HCT116 (cell line): Measurements from ENCODE around the gene FBXO34. TPM values are rescaled to one million over a fixed set of nuclear protein-coding genes. Genes with fewer than 3 reads are reported as not detected.

Experiments used
- ATAC-seq: fragments of 200-7000 bp; cut with Tn5 transposase; 2 replicates; pipeline ENCODE4 v1.9.1; 2020; ENCODE audit warnings: mild to moderate bottlenecking, moderate library complexity
- BruUV-seq: library from RNA; stranded (reverse); fragments of 400-500 nt; replicated peaks from 2 replicates; lab custom pipeline; 2021; lab: Mats Ljungman, UMichigan
- CTCF ChIA-PET: fragments of 300-600 bp; sonication (Branson Sonifier 250); formaldehyde crosslinking; loops from one replicate; lab custom pipeline; 2021; ENCODE audit warnings: antibody characterized with exemption; lab: Charles Lee
- POLR2A ChIA-PET: fragments of 300-600, 350-600 bp; sonication (Branson Sonifier 250); formaldehyde crosslinking; loops from one replicate; lab custom pipeline; 2021; ENCODE audit warnings: antibody characterized with exemption; lab: Charles Lee
- RAD21 ChIA-PET, 2 experiments: fragments of 300-600 bp; sonication (Branson Sonifier 250); formaldehyde crosslinking; loops; one replicate each; lab custom pipeline; 2023; ENCODE audit warnings: low total read pairs in 2 of 2; ENCODE audit not compliant: uncharacterized antibody in 2 of 2, unreplicated experiment in 2 of 2, low non-redundant PET in 1 of 2; lab: Charles Lee
- DNase-seq: peaks from one replicate; pipeline ENCODE4 v3.0.0-alpha.2; 2010; ENCODE audit warnings: low read depth, low spot score
- H2AFZ ChIP-seq: fragments of 200-600 bp; shearing (Covaris generic), sonication (generic); 2 replicates; pipeline ENCODE4 v1.6.1; 2017; ENCODE audit warnings: low read depth, mixed run types, mixed read lengths, antibody characterized with exemption, low read length; ENCODE audit not compliant: poor library complexity, severe bottlenecking
- H3K27ac ChIP-seq: 2 replicates; pipeline ENCODE4 v1.5.1; 2012; ENCODE audit warnings: low read depth, low read length
- H3K27me3 ChIP-seq: fragments of 200-600 bp; sonication (generic); 2 replicates; pipeline ENCODE4 v1.6.1; 2016; ENCODE audit warnings: mixed run types, low read length, mixed read lengths; ENCODE audit not compliant: insufficient read depth
- H3K36me3 ChIP-seq, 2 experiments: fragments of 200-500 bp in 1 of 2; fragments of 200-600 bp in 1 of 2; sonication (Bioruptor generic) in 1 of 2; sonication (generic) in 1 of 2; 2 replicates each; pipeline versions ENCODE4 v1.5.1 to v1.6.1; 2014 to 2016; ENCODE audit warnings: low read length in 2 of 2, inconsistent platforms in 1 of 2, mixed read lengths in 1 of 2, mixed run types in 1 of 2; ENCODE audit not compliant: insufficient read depth in 2 of 2, control insufficient read depth in 1 of 2
- H3K4me1 ChIP-seq, 2 experiments: fragments of 200-600 bp in 1 of 2; sonication (generic) in 1 of 2; 2 replicates each; pipeline versions ENCODE4 v1.5.1 to v1.6.1; 2012 to 2017; ENCODE audit warnings: low read length in 2 of 2, inconsistent platforms in 1 of 2, mild to moderate bottlenecking in 1 of 2, mixed read lengths in 1 of 2, mixed run types in 1 of 2, moderate library complexity in 1 of 2; ENCODE audit not compliant: insufficient read depth in 2 of 2, control insufficient read depth in 1 of 2
- H3K4me2 ChIP-seq: fragments of 200-600 bp; sonication (generic); 2 replicates; pipeline ENCODE4 v1.6.1; 2017; ENCODE audit warnings: mixed run types, low read length, mixed read lengths
- H3K4me3 ChIP-seq, 2 experiments: fragments of 200-600 bp in 1 of 2; sonication (generic) in 1 of 2; replicated peaks in 1 of 2; 2 replicates each; pipeline ENCODE4 v1.5.1; 2011 to 2016; ENCODE audit warnings: low read length in 2 of 2, control low read depth in 1 of 2, low read depth in 1 of 2, mild to moderate bottlenecking in 1 of 2, mixed read lengths in 1 of 2, mixed run types in 1 of 2
- H3K79me2 ChIP-seq: fragments of 200-600 bp; sonication (generic); 2 replicates; pipeline ENCODE4 v1.6.1; 2017; ENCODE audit warnings: mild to moderate bottlenecking, mixed run types, low read length, moderate library complexity, mixed read lengths; ENCODE audit not compliant: insufficient read depth
- H3K9ac ChIP-seq: fragments of 200-600 bp; sonication (generic); 2 replicates; pipeline ENCODE4 v1.6.1; 2016; ENCODE audit warnings: low read length, mixed read lengths
- H3K9me2 ChIP-seq: fragments of 200-600 bp; sonication (generic), shearing (Covaris generic); 2 replicates; pipeline ENCODE4 v1.6.1; 2017; ENCODE audit warnings: mixed run types, mild to moderate bottlenecking, moderate library complexity; ENCODE audit not compliant: insufficient read depth
- H3K9me3 ChIP-seq, 2 experiments: fragments of 200-500 bp in 1 of 2; fragments of 200-600 bp in 1 of 2; sonication (Bioruptor generic) in 1 of 2; sonication (generic) in 1 of 2; 2 replicates each; pipeline ENCODE4 v1.6.1; 2014 to 2017; ENCODE audit warnings: low read length in 2 of 2, mixed read lengths in 2 of 2, inconsistent platforms in 1 of 2, low read depth in 1 of 2, mild to moderate bottlenecking in 1 of 2, mixed run types in 1 of 2, moderate library complexity in 1 of 2; ENCODE audit not compliant: control insufficient read depth in 1 of 2, insufficient read depth in 1 of 2
- H4K20me1 ChIP-seq: fragments of 200-600 bp; sonication (generic), shearing (Covaris generic); 2 replicates; pipeline ENCODE4 v1.6.1; 2017; ENCODE audit warnings: mixed run types, mild to moderate bottlenecking, moderate library complexity; ENCODE audit not compliant: insufficient read depth
- CBX3 ChIP-seq: IDR thresholded peaks from 2 replicates; pipeline ENCODE4 v1.6.1; 2012; ENCODE audit warnings: low read depth
- CEBPB ChIP-seq: IDR thresholded peaks from 2 replicates; pipeline ENCODE4 v1.6.1; 2012; ENCODE audit warnings: low read depth
- EGR1 ChIP-seq: IDR thresholded peaks from 2 replicates; pipeline ENCODE4 v1.6.1; 2012; ENCODE audit warnings: low read depth
- EZH2phosphoT487 ChIP-seq: fragments of 200-600 bp; IDR thresholded peaks from 2 replicates; pipeline ENCODE4 v1.6.1; 2018; ENCODE audit warnings: antibody characterized with exemption, borderline replicate concordance
- POLR2A ChIP-seq: IDR thresholded peaks from 2 replicates; pipeline ENCODE4 v1.7.0; 2011; ENCODE audit warnings: borderline replicate concordance; ENCODE audit not compliant: insufficient read depth, insufficient read length; ENCODE audit errors: extremely low read depth
- POLR2AphosphoS5 ChIP-seq: IDR thresholded peaks from 2 replicates; pipeline ENCODE4 v1.6.1; 2011; ENCODE audit warnings: mild to moderate bottlenecking, low read depth, low read length, moderate library complexity
- RAD21 ChIP-seq: IDR thresholded peaks from 2 replicates; pipeline ENCODE4 v1.6.1; 2012; ENCODE audit warnings: low read depth, mild to moderate bottlenecking
- SIN3A ChIP-seq: IDR thresholded peaks from 2 replicates; pipeline ENCODE4 v1.6.1; 2012; ENCODE audit warnings: low read depth
- SP1 ChIP-seq: IDR thresholded peaks from 2 replicates; pipeline ENCODE4 v1.6.1; 2012; ENCODE audit warnings: low read depth
- YY1 ChIP-seq: IDR thresholded peaks from 2 replicates; pipeline ENCODE4 v1.6.1; 2011; ENCODE audit warnings: low read length, low read depth, moderate library complexity, mild to moderate bottlenecking; ENCODE audit not compliant: insufficient replicate concordance; ENCODE audit errors: extremely low read depth
- ZNF274 ChIP-seq: fragments of 200-500 bp; sonication (Bioruptor generic); IDR thresholded peaks from 2 replicates; pipeline ENCODE4 v1.6.1; 2014; ENCODE audit warnings: mild to moderate bottlenecking, low read depth, low read length, inconsistent platforms
- intact Hi-C: fragments of 100-400 bp; cut with micrococcal nuclease; formaldehyde crosslinking; loops from 2 replicates; pipeline ENCODE4 v1.10.0; 2022
- total RNA-seq: library from RNA; stranded (reverse); gene quantifications from one replicate; pipeline ENCODE4 v1.2.1, GENCODE V29; 2021; ENCODE audit not compliant: unreplicated experiment
- TF ChIP-seq, protein P1 (sequence below): IDR thresholded peaks from 2 replicates; pipeline ENCODE4 v1.6.1; 2012; ENCODE audit warnings: low read depth
- TF ChIP-seq, protein P2 (sequence below): IDR thresholded peaks from 2 replicates; pipeline ENCODE4 v1.6.1; 2011; ENCODE audit warnings: mild to moderate bottlenecking, low read length, moderate library complexity; ENCODE audit not compliant: insufficient replicate concordance; ENCODE audit errors: extremely low read depth

Gene FBXO34
- total RNA-seq, 1 experiment from 2014 or later = 26.9 TPM

DNA sequence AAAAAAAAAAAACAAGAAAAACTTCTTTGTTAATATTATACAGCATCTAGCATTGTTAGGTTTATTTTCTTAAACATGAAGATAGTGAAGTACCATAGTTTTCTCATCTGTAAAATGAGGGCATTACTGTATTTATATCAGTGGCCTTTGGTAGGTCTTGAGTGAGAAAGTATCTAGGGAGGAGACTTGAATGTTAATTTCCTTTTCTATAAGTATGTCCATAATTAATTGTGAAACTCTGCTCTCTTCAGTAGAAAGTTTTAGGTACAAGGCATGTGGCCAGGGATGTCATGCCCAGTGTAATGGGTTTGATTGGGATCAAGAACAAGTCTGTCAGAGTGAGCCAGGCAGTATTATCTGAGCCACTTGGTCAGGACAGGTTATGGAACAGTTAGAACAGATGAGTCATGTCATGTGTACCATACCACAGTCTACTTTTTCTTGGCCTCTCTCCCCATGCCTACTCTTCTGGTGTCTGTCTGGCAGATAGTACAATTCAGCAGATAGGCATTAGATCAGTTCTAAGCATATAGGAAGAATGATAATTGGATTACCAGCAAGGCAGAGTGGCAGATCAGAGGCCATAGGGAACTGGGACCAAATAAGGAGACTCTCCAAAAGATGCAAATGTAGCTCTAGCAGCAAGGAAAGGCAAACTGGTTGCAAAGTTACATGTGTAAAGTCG is 30.4 kb downstream of the FBXO34 start:
- Histone ChIP-seq H3K4me3 (no peak overlapping the region), H3K79me2 (peaks cover 90% of the 10 kb centered on the region), H3K27ac (no peak overlapping the region), H3K36me3 (no peaks in the 10 kb centered on the region), H3K9me2 (no peaks in the 10 kb centered on the region), H3K4me1 (peaks cover 13 to 23% of the 10 kb centered on the region in 2 experiments; a peak in 3 of 4 replicates), H3K9me3 (no peaks in the 10 kb centered on the region), H3K27me3 (no peaks in the 10 kb centered on the region), H2AFZ (no peak overlapping the region), H3K9ac (no peak overlapping the region), H4K20me1 (peaks cover 5% of the 10 kb centered on the region; the same call in 1 of the 2 replicates), H3K4me2 (no peak overlapping the region)
- ChIA-PET RAD21 (no interaction called here), CTCF (no interaction called here), POLR2A (no interaction called here)
- intact Hi-C loops = no loop called here
- peak; percentile 46; the same call in 1 of the 2 replicates for ATAC-seq
- no TSS peak for BruUV-seq
- no peak for DNase-seq
- TF ChIP-seq POLR2AphosphoS5 = no peak
- no peak for TF ChIP-seq ZNF274
- no peak for TF ChIP-seq YY1
- no peak for TF ChIP-seq SP1
- TF ChIP-seq, all 23 proteins: peak for 0

DNA sequence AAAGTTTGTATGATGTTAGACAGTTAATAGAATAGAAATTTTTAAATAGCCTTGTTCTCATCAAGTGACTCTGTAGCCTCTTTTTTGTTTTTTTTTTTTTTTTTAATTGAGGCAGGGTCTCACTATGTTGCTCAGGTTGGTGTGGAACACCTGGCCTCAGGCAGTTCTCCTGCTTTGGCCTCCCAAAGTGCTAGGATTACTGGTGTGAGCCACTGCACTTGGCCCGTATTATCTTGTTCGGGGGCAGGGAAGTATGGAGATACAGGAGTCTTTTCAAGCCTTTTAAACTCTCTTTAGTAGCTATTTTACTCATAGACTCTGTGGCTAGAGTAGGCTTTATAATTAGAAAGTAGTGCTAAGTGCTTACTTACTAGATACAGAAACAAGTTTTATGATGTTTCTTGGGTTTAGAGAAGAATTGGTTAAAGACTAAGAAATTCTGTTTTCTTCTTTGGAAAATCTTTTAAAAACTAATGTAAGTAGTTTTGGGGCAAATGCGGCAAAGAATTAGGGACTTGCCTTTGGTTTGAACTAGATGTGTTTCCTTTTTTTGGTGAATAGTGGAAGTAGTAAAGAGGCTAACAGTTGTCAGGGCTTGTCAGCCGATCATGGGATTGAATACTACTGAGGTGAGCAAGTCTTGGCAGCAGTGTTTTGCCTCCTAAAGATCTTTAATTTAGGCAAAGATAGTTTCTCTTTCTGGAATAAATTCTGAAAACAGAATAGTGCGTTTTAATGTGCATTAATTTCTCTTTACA is 31.3 kb downstream of the FBXO34 start:
- POLR2A ChIA-PET = no interaction called here
- H3K9ac ChIP-seq = no peak overlapping the region
- CTCF ChIA-PET = no interaction called here
- no peak for TF ChIP-seq EGR1
- no peak for TF ChIP-seq POLR2AphosphoS5
- TF ChIP-seq, protein P1, sequence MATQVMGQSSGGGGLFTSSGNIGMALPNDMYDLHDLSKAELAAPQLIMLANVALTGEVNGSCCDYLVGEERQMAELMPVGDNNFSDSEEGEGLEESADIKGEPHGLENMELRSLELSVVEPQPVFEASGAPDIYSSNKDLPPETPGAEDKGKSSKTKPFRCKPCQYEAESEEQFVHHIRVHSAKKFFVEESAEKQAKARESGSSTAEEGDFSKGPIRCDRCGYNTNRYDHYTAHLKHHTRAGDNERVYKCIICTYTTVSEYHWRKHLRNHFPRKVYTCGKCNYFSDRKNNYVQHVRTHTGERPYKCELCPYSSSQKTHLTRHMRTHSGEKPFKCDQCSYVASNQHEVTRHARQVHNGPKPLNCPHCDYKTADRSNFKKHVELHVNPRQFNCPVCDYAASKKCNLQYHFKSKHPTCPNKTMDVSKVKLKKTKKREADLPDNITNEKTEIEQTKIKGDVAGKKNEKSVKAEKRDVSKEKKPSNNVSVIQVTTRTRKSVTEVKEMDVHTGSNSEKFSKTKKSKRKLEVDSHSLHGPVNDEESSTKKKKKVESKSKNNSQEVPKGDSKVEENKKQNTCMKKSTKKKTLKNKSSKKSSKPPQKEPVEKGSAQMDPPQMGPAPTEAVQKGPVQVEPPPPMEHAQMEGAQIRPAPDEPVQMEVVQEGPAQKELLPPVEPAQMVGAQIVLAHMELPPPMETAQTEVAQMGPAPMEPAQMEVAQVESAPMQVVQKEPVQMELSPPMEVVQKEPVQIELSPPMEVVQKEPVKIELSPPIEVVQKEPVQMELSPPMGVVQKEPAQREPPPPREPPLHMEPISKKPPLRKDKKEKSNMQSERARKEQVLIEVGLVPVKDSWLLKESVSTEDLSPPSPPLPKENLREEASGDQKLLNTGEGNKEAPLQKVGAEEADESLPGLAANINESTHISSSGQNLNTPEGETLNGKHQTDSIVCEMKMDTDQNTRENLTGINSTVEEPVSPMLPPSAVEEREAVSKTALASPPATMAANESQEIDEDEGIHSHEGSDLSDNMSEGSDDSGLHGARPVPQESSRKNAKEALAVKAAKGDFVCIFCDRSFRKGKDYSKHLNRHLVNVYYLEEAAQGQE = no peak
- TF ChIP-seq EZH2phosphoT487 = no peak
- TF ChIP-seq CEBPB = no peak
- TF ChIP-seq SIN3A = no peak
- no peak for TF ChIP-seq RAD21
- TF ChIP-seq POLR2A = no peak
- TF ChIP-seq ZNF274 = no peak
- TF ChIP-seq CBX3 = no peak
- TF ChIP-seq, protein P2, sequence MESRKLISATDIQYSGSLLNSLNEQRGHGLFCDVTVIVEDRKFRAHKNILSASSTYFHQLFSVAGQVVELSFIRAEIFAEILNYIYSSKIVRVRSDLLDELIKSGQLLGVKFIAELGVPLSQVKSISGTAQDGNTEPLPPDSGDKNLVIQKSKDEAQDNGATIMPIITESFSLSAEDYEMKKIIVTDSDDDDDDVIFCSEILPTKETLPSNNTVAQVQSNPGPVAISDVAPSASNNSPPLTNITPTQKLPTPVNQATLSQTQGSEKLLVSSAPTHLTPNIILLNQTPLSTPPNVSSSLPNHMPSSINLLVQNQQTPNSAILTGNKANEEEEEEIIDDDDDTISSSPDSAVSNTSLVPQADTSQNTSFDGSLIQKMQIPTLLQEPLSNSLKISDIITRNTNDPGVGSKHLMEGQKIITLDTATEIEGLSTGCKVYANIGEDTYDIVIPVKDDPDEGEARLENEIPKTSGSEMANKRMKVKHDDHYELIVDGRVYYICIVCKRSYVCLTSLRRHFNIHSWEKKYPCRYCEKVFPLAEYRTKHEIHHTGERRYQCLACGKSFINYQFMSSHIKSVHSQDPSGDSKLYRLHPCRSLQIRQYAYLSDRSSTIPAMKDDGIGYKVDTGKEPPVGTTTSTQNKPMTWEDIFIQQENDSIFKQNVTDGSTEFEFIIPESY = no peak

More for the DNA sequence above, 31.3 kb downstream of the FBXO34 start:
- Histone ChIP-seq H3K36me3 (no peaks in the 10 kb centered on the region), H3K79me2 (peaks cover 88% of the 10 kb centered on the region), H2AFZ (no peak overlapping the region), H4K20me1 (peaks cover 3% of the 10 kb centered on the region; the same call in 1 of the 2 replicates), H3K4me3 (no peak overlapping the region), H3K9me2 (no peaks in the 10 kb centered on the region), H3K4me2 (no peak overlapping the region), H3K9me3 (no peaks in the 10 kb centered on the region), H3K27ac (no peak overlapping the region), H3K27me3 (no peaks in the 10 kb centered on the region), H3K4me1 (peaks cover 6 to 16% of the 10 kb centered on the region in 2 experiments; a peak in 3 of 4 replicates)
- RAD21 ChIA-PET = no interaction called here
- DNase-seq (no peak), ATAC-seq (no peak)
- intact Hi-C loops = no loop called here
- no TSS peak for BruUV-seq
